Hepatocyte (in vitro differentiated cells): Measurements from ENCODE around the gene PLA2G4E. TPM values are rescaled to one million over a fixed set of nuclear protein-coding genes. Genes with fewer than 3 reads are reported as not detected.

Source experiments
- DNase-seq: peaks from one replicate; pipeline ENCODE4 v3.0.0-alpha.2; 2016; ENCODE audit warnings: low spot score
- H2AFZ ChIP-seq: fragments of 200-600 bp; sonication (generic); 2 replicates; pipeline ENCODE4 v1.6.0; 2016; ENCODE audit warnings: antibody characterized with exemption, mild to moderate bottlenecking
- H3K27ac ChIP-seq: fragments of 200-600 bp; sonication (generic); 2 replicates; pipeline ENCODE4 v1.5.1; 2016; ENCODE audit warnings: mild to moderate bottlenecking
- H3K27me3 ChIP-seq: fragments of 200-600 bp; sonication (generic); 2 replicates; pipeline ENCODE4 v1.6.1; 2016
- H3K36me3 ChIP-seq: fragments of 200-600 bp; sonication (generic); replicated peaks from 2 replicates; pipeline ENCODE4 v1.5.1; 2016; ENCODE audit warnings: low read depth; ENCODE audit not compliant: insufficient read depth
- H3K4me1 ChIP-seq: fragments of 200-600 bp; sonication (generic); 2 replicates; pipeline ENCODE4 v1.5.1; 2016; ENCODE audit warnings: mild to moderate bottlenecking, moderate library complexity; ENCODE audit not compliant: insufficient read depth
- H3K4me2 ChIP-seq: fragments of 200-600 bp; sonication (generic); 2 replicates; pipeline ENCODE4 v1.6.0; 2016
- H3K4me3 ChIP-seq: fragments of 200-600 bp; sonication (generic); 2 replicates; pipeline ENCODE4 v1.5.1; 2016; ENCODE audit warnings: mild to moderate bottlenecking
- H3K79me2 ChIP-seq: fragments of 200-600 bp; sonication (generic); 2 replicates; pipeline ENCODE4 v1.6.0; 2017; ENCODE audit warnings: mild to moderate bottlenecking
- H3K9me2 ChIP-seq: fragments of 200-600 bp; sonication (generic); replicated peaks from 2 replicates; pipeline ENCODE4 v1.6.0; 2017; ENCODE audit warnings: mild to moderate bottlenecking; ENCODE audit not compliant: insufficient read depth
- H3K9me3 ChIP-seq: fragments of 200-600 bp; sonication (generic); 2 replicates; pipeline ENCODE4 v1.5.1; 2016; ENCODE audit warnings: low read depth, mild to moderate bottlenecking
- H4K20me1 ChIP-seq: fragments of 200-600 bp; sonication (generic); 2 replicates; pipeline ENCODE4 v1.6.0; 2016; ENCODE audit warnings: mild to moderate bottlenecking; ENCODE audit not compliant: insufficient read depth, poor library complexity, severe bottlenecking
- CTCF ChIP-seq: fragments of 200-600 bp; sonication (generic); IDR thresholded peaks from 2 replicates; pipeline ENCODE4 v1.5.1; 2016; ENCODE audit warnings: antibody characterized with exemption, mild to moderate bottlenecking; ENCODE audit not compliant: poor library complexity
- EZH2 ChIP-seq: fragments of 200-600 bp; sonication (generic); IDR thresholded peaks from 2 replicates; pipeline ENCODE4 v1.6.1; 2016; ENCODE audit warnings: antibody characterized with exemption, mild to moderate bottlenecking, borderline replicate concordance
- EZH2phosphoT487 ChIP-seq: fragments of 200-600 bp; sonication (generic); IDR thresholded peaks from one replicate; pipeline ENCODE4 v1.6.1; 2018; ENCODE audit warnings: antibody characterized with exemption, mild to moderate bottlenecking, low read depth, moderate library complexity; ENCODE audit not compliant: unreplicated experiment, severe bottlenecking
- WGBS: methylation state at CpG from one replicate; pipeline ENCODE4 v1.1.6; 2016; ENCODE audit warnings: low lambda C conversion rate; ENCODE audit errors: missing lambda C conversion rate; 5-methylcytosine and 5-hydroxymethylcytosine counted together
- polyA plus RNA-seq: library from polyadenylated mRNA; unstranded; fragments of >200 nt; fragmentation: Nextera tagmentation; extraction: Ambion mirVana; gene quantifications from 2 replicates; pipeline ENCODE4 v1.2.1, GENCODE V29; 2016
- total RNA-seq: library from RNA; depleted of rRNA; stranded (reverse); fragments of >200 nt; gene quantifications from 2 replicates; pipeline ENCODE4 v1.2.3, GENCODE V29; 2014

PLA2G4E gene
- total and polyA plus RNA-seq, 2 experiments from 2014 or later: 0.07 to 0.54 TPM

- H3K27ac ChIP-seq: peak overlapping the region; percentile 69
These were observed 88.1 kb downstream of the PLA2G4E start for GRCh38 chr15:41932511-41933289.

GRCh38 chr15:41932101-41932500, 88.7 kb downstream of the PLA2G4E start:
- peak overlapping the region; percentile 69 for H3K27ac ChIP-seq
- H3K9me2 ChIP-seq: no peaks in the 10 kb centered on the region
- TF ChIP-seq CTCF (no peak), EZH2phosphoT487 (no peak), EZH2 (no peak)
- no peak for DNase-seq
- peaks cover 57% of the 10 kb centered on the region for H3K4me1 ChIP-seq
- H3K36me3 ChIP-seq: no peaks in the 10 kb centered on the region
- H2AFZ ChIP-seq: no peak overlapping the region
- H3K79me2 ChIP-seq: peaks cover 24% of the 10 kb centered on the region
- WGBS: 99% methylated on average over 9 of the region's 9 CpGs
- no peak overlapping the region for H3K4me2 ChIP-seq
- no peaks in the 10 kb centered on the region for H4K20me1 ChIP-seq
- no peaks in the 10 kb centered on the region for H3K9me3 ChIP-seq
- no peaks in the 10 kb centered on the region for H3K27me3 ChIP-seq
- no peak overlapping the region for H3K4me3 ChIP-seq

More at GRCh38 chr15:41932511-41933289, 88.1 kb downstream of the PLA2G4E start:
- no peaks in the 10 kb centered on the region for H3K27me3 ChIP-seq
- H3K36me3 ChIP-seq: no peaks in the 10 kb centered on the region
- H4K20me1 ChIP-seq: no peaks in the 10 kb centered on the region
- no peak overlapping the region for H3K4me3 ChIP-seq
- H3K4me2 ChIP-seq: peak overlapping the region; percentile 49
- TF ChIP-seq CTCF (no peak), EZH2phosphoT487 (no peak), EZH2 (no peak)
- H3K9me2 ChIP-seq: no peaks in the 10 kb centered on the region
- DNase-seq: no peak
- H2AFZ ChIP-seq: no peak overlapping the region
- 46% methylated on average over 16 of the region's 16 CpGs for WGBS
- H3K79me2 ChIP-seq: peaks cover 25% of the 10 kb centered on the region
- peaks cover 51% of the 10 kb centered on the region for H3K4me1 ChIP-seq
- H3K9me3 ChIP-seq: no peaks in the 10 kb centered on the region

Other genes with a start within 250 kb of the PLA2G4E start
- 19.9 and 24.5 TPM in 2 replicates for gene MAPKBP1, start 246.6 kb downstream of the PLA2G4E start, total RNA-seq
- 18.6 and 19.9 TPM in 2 replicates for gene MAPKBP1, start 246.6 kb downstream of the PLA2G4E start, polyA plus RNA-seq
- 14.1 and 14.4 TPM in 2 replicates for gene JMJD7, start 192.9 kb downstream of the PLA2G4E start, total RNA-seq
- 9.2 and 9.9 TPM in 2 replicates for gene JMJD7, start 192.9 kb downstream of the PLA2G4E start, polyA plus RNA-seq
- gene PLA2G4B, start 182.2 kb downstream of the PLA2G4E start, total RNA-seq: 2.3 and 2.7 TPM in 2 replicates
- gene PLA2G4B, start 182.2 kb downstream of the PLA2G4E start, polyA plus RNA-seq: 19.2 and 19.6 TPM in 2 replicates
- 1.7 and 2.0 TPM in 2 replicates for gene SPTBN5, start 127.0 kb downstream of the PLA2G4E start, total RNA-seq
- 1.9 and 2.6 TPM in 2 replicates for gene SPTBN5, start 127.0 kb downstream of the PLA2G4E start, polyA plus RNA-seq
- gene EHD4, start 48.5 kb downstream of the PLA2G4E start, total RNA-seq: 26.4 and 27.3 TPM in 2 replicates
- gene EHD4, start 48.5 kb downstream of the PLA2G4E start, polyA plus RNA-seq: 30.9 and 34.7 TPM in 2 replicates
- gene PLA2G4D, start 73.5 kb upstream of the PLA2G4E start, total RNA-seq: 0.04 and 0.17 TPM in 2 replicates
- 0.21 TPM in 1 of 2 replicates, not detected in the other for gene PLA2G4D, start 73.5 kb upstream of the PLA2G4E start, polyA plus RNA-seq
- gene PLA2G4F, start 135.6 kb upstream of the PLA2G4E start, total RNA-seq: 0.96 and 1.1 TPM in 2 replicates
- 2.2 and 3.8 TPM in 2 replicates for gene PLA2G4F, start 135.6 kb upstream of the PLA2G4E start, polyA plus RNA-seq
- 43.9 and 48.0 TPM in 2 replicates for gene VPS39, start 187.3 kb upstream of the PLA2G4E start, total RNA-seq
- 28.8 and 33.8 TPM in 2 replicates for gene VPS39, start 187.3 kb upstream of the PLA2G4E start, polyA plus RNA-seq